HepG2 (cell line): ENCODE results near the gene ARPC3. TPM values are rescaled to one million over a fixed set of nuclear protein-coding genes. Genes with fewer than 3 reads are reported as not detected.

Experiments
- ELF3 ChIP-seq: IDR thresholded peaks from 2 replicates; pipeline ENCODE4 v1.6.1; 2016; ENCODE audit warnings: missing genetic modification reagents, missing compliant biosample characterization
- ERF ChIP-seq: IDR thresholded peaks from 2 replicates; pipeline ENCODE4 v1.6.1; 2018; ENCODE audit warnings: missing biosample characterization, missing genetic modification reagents
- GATAD1 ChIP-seq: IDR thresholded peaks from 2 replicates; pipeline ENCODE4 v1.6.1; 2016; ENCODE audit warnings: missing genetic modification reagents, missing compliant biosample characterization
- HNF4A ChIP-seq: sonication (generic); formaldehyde crosslinking; IDR thresholded peaks from 2 replicates; pipeline ENCODE4 v1.4.0; 2020; ENCODE audit warnings: missing genetic modification reagents
- IRF2 ChIP-seq: IDR thresholded peaks from 2 replicates; pipeline ENCODE4 v1.6.1; 2018; ENCODE audit warnings: missing genetic modification reagents, missing compliant biosample characterization
- KLF6 ChIP-seq: IDR thresholded peaks from 2 replicates; pipeline ENCODE4 v1.8.0; 2016; ENCODE audit warnings: missing biosample characterization, missing genetic modification reagents
- NRL ChIP-seq: sonication (generic); formaldehyde crosslinking; IDR thresholded peaks from 2 replicates; pipeline ENCODE4 v1.5.0; 2020; ENCODE audit warnings: missing genetic modification reagents, mild to moderate bottlenecking, moderate library complexity, borderline replicate concordance
- PHF20 ChIP-seq: sonication (generic); formaldehyde crosslinking; IDR thresholded peaks from 2 replicates; pipeline ENCODE4 v1.5.0; 2020; ENCODE audit warnings: mild to moderate bottlenecking, missing genetic modification reagents
- POLR2A ChIP-seq, 2 experiments: IDR thresholded peaks; 2 replicates each; pipeline ENCODE4 v1.6.1; 2011; ENCODE audit warnings: low read depth in 2 of 2, low read length in 2 of 2, mild to moderate bottlenecking in 1 of 2, moderate library complexity in 1 of 2; ENCODE audit not compliant: insufficient read depth in 1 of 2
- RFXANK ChIP-seq: IDR thresholded peaks from 2 replicates; pipeline ENCODE4 v1.6.1; 2016
- SOX6 ChIP-seq, 2 experiments: fragments of 450-650 bp in 1 of 2; sonication (generic) in 1 of 2; formaldehyde crosslinking in 1 of 2; IDR thresholded peaks; 2 replicates each; pipeline versions ENCODE4 v1.4.0 to v1.6.1; 2017 to 2020; ENCODE audit warnings: antibody characterized with exemption in 1 of 2, mild to moderate bottlenecking in 1 of 2, missing genetic modification reagents in 1 of 2
- TCF7L2 ChIP-seq: IDR thresholded peaks from 2 replicates; pipeline ENCODE4 v1.6.1; 2011; ENCODE audit warnings: mild to moderate bottlenecking, low read depth, low read length, moderate library complexity
- THAP11 ChIP-seq: IDR thresholded peaks from 2 replicates; pipeline ENCODE4 v1.6.1; 2016; ENCODE audit warnings: missing biosample characterization, missing genetic modification reagents
- ZNF274 ChIP-seq: sonication (generic); formaldehyde crosslinking; IDR thresholded peaks from 2 replicates; pipeline ENCODE4 v1.5.1; 2020; ENCODE audit warnings: mild to moderate bottlenecking, missing genetic modification reagents
- ZNF331 ChIP-seq: sonication (generic); formaldehyde crosslinking; IDR thresholded peaks from 2 replicates; pipeline ENCODE4 v1.4.0; 2020; ENCODE audit warnings: missing genetic modification reagents
- ZNF430 ChIP-seq: sonication (generic); formaldehyde crosslinking; IDR thresholded peaks from 2 replicates; pipeline ENCODE4 v1.9.0; 2021; ENCODE audit warnings: mild to moderate bottlenecking, missing genetic modification reagents
- ZNF543 ChIP-seq: sonication (generic); formaldehyde crosslinking; IDR thresholded peaks from 2 replicates; pipeline ENCODE4 v1.4.0; 2020; ENCODE audit warnings: mild to moderate bottlenecking, missing genetic modification reagents
- ZNF546 ChIP-seq: sonication (generic); formaldehyde crosslinking; conservative IDR thresholded peaks from 2 replicates; pipeline ENCODE4 v1.8.1; 2023; ENCODE audit warnings: mild to moderate bottlenecking, missing genetic modification reagents
- polyA plus RNA-seq, 8 experiments: library from polyadenylated mRNA; depleted of rRNA in 3 of 8; stranded (reverse) in 7 of 8; unstranded in 1 of 8; fragments of >200 nt; fragmentation: Illumina TruSeq in 4 of 8; extraction: Trizol in 4 of 8; gene quantifications; 2 replicates each; pipeline versions ENCODE4 v1.2.1 to v1.2.3, GENCODE V29; 2011 to 2016; ENCODE audit warnings: low read depth in 4 of 8, missing spikeins in 1 of 8, mixed read lengths in 1 of 8; ENCODE audit not compliant: insufficient read depth in 1 of 8
- total RNA-seq, 5 experiments: library from RNA; depleted of rRNA; stranded (reverse); fragments of >200 nt; fragmentation: Illumina TruSeq; extraction: Trizol; gene quantifications; 2 replicates each; pipeline ENCODE4 v1.2.3, GENCODE V29; 2016; ENCODE audit warnings: low read depth in 1 of 5
- TF ChIP-seq, protein P1 (sequence below): sonication (generic); formaldehyde crosslinking; IDR thresholded peaks from 2 replicates; pipeline ENCODE4 v1.8.0; 2022; ENCODE audit warnings: missing genetic modification reagents, mild to moderate bottlenecking, moderate library complexity, borderline replicate concordance
- TF ChIP-seq, protein P2 (sequence below): sonication (generic); formaldehyde crosslinking; IDR thresholded peaks from 2 replicates; pipeline ENCODE4 v1.8.1; 2022; ENCODE audit warnings: low read depth, mild to moderate bottlenecking, missing genetic modification reagents
- TF ChIP-seq, protein P3 (sequence below): sonication (generic); formaldehyde crosslinking; IDR thresholded peaks from 2 replicates; pipeline ENCODE4 v1.4.0; 2020; ENCODE audit warnings: missing genetic modification reagents

The ARPC3 gene
- total and polyA plus RNA-seq, 2 of the 13 experiments (the other 11 are each of a cell fraction or from before 2014, with no cell fraction given) = 32.7 to 234 TPM

DNA sequence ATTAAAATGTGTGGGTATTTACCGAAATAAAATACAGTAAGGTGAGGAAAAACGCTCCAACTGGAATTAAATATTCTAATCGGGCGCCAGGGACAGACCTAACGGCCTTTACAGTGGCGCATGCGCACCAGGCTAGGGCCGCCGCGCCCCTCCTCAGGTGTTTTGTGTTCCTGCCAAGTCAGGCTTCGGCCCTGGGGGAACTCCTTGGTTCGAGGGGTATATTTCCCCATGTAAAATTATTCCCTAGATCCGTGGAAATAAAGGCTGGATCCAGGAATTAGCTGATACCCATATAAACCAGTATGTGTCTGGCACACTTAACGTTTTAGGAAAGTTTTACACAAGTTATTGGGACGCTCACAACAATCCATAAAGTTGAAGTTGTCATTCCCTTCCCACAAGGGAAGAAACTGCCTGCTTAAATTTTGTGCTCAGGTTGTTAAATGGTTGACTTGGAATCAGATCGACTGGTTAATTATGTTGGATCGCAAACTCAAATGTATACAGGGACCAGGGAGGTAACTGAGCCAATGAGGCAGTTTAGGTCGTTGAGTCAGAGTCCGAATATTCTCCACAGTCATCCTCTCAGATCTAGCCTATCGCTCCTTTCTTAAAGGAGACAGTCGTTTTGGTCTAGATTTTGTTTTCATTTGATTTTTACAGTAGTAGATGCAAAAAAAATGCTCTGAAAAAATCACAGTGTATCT is 46.0 kb downstream of the ARPC3 start (continued):
- TF ChIP-seq, protein P1, sequence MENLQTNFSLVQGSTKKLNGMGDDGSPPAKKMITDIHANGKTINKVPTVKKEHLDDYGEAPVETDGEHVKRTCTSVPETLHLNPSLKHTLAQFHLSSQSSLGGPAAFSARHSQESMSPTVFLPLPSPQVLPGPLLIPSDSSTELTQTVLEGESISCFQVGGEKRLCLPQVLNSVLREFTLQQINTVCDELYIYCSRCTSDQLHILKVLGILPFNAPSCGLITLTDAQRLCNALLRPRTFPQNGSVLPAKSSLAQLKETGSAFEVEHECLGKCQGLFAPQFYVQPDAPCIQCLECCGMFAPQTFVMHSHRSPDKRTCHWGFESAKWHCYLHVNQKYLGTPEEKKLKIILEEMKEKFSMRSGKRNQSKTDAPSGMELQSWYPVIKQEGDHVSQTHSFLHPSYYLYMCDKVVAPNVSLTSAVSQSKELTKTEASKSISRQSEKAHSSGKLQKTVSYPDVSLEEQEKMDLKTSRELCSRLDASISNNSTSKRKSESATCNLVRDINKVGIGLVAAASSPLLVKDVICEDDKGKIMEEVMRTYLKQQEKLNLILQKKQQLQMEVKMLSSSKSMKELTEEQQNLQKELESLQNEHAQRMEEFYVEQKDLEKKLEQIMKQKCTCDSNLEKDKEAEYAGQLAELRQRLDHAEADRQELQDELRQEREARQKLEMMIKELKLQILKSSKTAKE (CRISPR knock-in tag) = no peak
- TF ChIP-seq KLF6 = no peak
- no peak; the same call in none of the 2 replicates for TF ChIP-seq GATAD1 (CRISPR knock-in tag)
- TF ChIP-seq, protein P2, sequence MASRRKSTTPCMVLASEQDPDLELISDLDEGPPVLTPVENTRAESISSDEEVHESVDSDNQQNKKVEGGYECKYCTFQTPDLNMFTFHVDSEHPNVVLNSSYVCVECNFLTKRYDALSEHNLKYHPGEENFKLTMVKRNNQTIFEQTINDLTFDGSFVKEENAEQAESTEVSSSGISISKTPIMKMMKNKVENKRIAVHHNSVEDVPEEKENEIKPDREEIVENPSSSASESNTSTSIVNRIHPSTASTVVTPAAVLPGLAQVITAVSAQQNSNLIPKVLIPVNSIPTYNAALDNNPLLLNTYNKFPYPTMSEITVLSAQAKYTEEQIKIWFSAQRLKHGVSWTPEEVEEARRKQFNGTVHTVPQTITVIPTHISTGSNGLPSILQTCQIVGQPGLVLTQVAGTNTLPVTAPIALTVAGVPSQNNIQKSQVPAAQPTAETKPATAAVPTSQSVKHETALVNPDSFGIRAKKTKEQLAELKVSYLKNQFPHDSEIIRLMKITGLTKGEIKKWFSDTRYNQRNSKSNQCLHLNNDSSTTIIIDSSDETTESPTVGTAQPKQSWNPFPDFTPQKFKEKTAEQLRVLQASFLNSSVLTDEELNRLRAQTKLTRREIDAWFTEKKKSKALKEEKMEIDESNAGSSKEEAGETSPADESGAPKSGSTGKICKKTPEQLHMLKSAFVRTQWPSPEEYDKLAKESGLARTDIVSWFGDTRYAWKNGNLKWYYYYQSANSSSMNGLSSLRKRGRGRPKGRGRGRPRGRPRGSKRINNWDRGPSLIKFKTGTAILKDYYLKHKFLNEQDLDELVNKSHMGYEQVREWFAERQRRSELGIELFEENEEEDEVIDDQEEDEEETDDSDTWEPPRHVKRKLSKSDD (CRISPR knock-in tag) = no peak
- no peak for TF ChIP-seq ERF
- TF ChIP-seq TCF7L2 = no peak
- no peak for TF ChIP-seq RFXANK (CRISPR knock-in tag)
- TF ChIP-seq NRL (CRISPR knock-in tag) = no peak
- peak; percentile 17; the same call in 1 of the 2 replicates for TF ChIP-seq IRF2 (CRISPR knock-in tag)
- no peak for TF ChIP-seq ZNF331 (CRISPR knock-in tag)
- TF ChIP-seq ZNF546 (CRISPR knock-in tag) = no peak
- TF ChIP-seq PHF20 (CRISPR knock-in tag) = no peak; the same call in 1 of the 2 replicates
- TF ChIP-seq ZNF274 (CRISPR knock-in tag) = no peak
- TF ChIP-seq SOX6 (IDR thresholded peaks at IDR 0.05) = no peak
- TF ChIP-seq SOX6 (CRISPR knock-in tag; IDR thresholded peaks at IDR 0.05) = no peak
- no peak for TF ChIP-seq ZNF543 (CRISPR knock-in tag)
- TF ChIP-seq ELF3 (CRISPR knock-in tag) = no peak
- TF ChIP-seq, protein P3, sequence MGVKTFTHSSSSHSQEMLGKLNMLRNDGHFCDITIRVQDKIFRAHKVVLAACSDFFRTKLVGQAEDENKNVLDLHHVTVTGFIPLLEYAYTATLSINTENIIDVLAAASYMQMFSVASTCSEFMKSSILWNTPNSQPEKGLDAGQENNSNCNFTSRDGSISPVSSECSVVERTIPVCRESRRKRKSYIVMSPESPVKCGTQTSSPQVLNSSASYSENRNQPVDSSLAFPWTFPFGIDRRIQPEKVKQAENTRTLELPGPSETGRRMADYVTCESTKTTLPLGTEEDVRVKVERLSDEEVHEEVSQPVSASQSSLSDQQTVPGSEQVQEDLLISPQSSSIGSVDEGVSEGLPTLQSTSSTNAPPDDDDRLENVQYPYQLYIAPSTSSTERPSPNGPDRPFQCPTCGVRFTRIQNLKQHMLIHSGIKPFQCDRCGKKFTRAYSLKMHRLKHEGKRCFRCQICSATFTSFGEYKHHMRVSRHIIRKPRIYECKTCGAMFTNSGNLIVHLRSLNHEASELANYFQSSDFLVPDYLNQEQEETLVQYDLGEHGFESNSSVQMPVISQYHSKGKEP (CRISPR knock-in tag) = no peak
- TF ChIP-seq ZNF430 (CRISPR knock-in tag) = 0 out of 2 replicates have a peak, but pooled peaks have one; percentile 42
- TF ChIP-seq POLR2A (IDR thresholded peaks at IDR 0.05; ENCODE audit: insufficient read depth in 1 of 2, low read depth in 2 of 2, low read length in 2 of 2) = 0 out of 4 replicates have a peak, but pooled peaks of 1 of the 2 experiments have one; percentile 46
- no peak for TF ChIP-seq THAP11 (CRISPR knock-in tag)
- TF ChIP-seq HNF4A (CRISPR knock-in tag) = no peak
